Bronchial epithelial cell (primary cell): ENCODE data around the gene RAB10. TPM values are rescaled to one million over a fixed set of nuclear protein-coding genes. Genes with fewer than 3 reads are reported as not detected.

Experiments
- DNase-seq: peaks from one replicate; pipeline ENCODE4 v3.0.0-alpha.2; 2010; ENCODE audit warnings: low read depth
- FAIRE-seq: peaks from 2 replicates; lab custom pipeline; 2011; peaks lifted over from hg19 to GRCh38; lab: Jason Lieb, UNC
- H3K27me3 ChIP-seq: 2 replicates; pipeline ENCODE4 v1.5.1; 2011; ENCODE audit warnings: low read length; ENCODE audit not compliant: control insufficient read depth, insufficient read depth
- H3K36me3 ChIP-seq: 2 replicates; pipeline ENCODE4 v1.5.1; 2011; ENCODE audit warnings: low read length; ENCODE audit not compliant: control insufficient read depth, insufficient read depth
- H3K4me3 ChIP-seq: 2 replicates; pipeline ENCODE4 v1.5.1; 2011; ENCODE audit warnings: mild to moderate bottlenecking, low read depth, low read length, control low read depth
- CTCF ChIP-seq: IDR thresholded peaks from 2 replicates; pipeline ENCODE4 v1.5.1; 2011; ENCODE audit warnings: mild to moderate bottlenecking, moderate library complexity, low read length, control low read depth, inconsistent platforms; ENCODE audit not compliant: insufficient read depth, severe bottlenecking
- total RNA-seq: library from RNA; depleted of rRNA; stranded (reverse); fragments of >200 nt; gene quantifications from 2 replicates; pipeline ENCODE4 v1.2.1, GENCODE V29; 2014

RAB10 gene
- total RNA-seq, 1 donor from 2014 or later: 308 TPM

- FAIRE-seq (no peak), DNase-seq (no peak)
- TF ChIP-seq CTCF: no peak
- peaks cover 9% of the 10 kb centered on the region for H3K27me3 ChIP-seq
- H3K4me3 ChIP-seq: no peak overlapping the region
- no peaks in the 10 kb centered on the region for H3K36me3 ChIP-seq
Measured at GRCh38 chr2:26178246-26178645, 144.4 kb downstream of the RAB10 start.

- Histone ChIP-seq H3K36me3 (no peaks in the 10 kb centered on the region), H3K4me3 (peak overlapping the region; percentile 33), H3K27me3 (peaks cover 5% of the 10 kb centered on the region)
- TF ChIP-seq CTCF: no peak
- FAIRE-seq: no peak
- DNase-seq: no peak
Measured at GRCh38 chr2:26178746-26179436, 145.0 kb downstream of the RAB10 start.

- no peak for TF ChIP-seq CTCF
- H3K36me3 ChIP-seq: no peaks in the 10 kb centered on the region
- no peaks in the 10 kb centered on the region for H3K27me3 ChIP-seq
- no peak overlapping the region for H3K4me3 ChIP-seq
- DNase-seq (no peak), FAIRE-seq (no peak)
Measured at GRCh38 chr2:26179446-26179913, 145.6 kb downstream of the RAB10 start.

GRCh38 chr2:26182441-26182840 lies 148.6 kb downstream of the RAB10 start:
- FAIRE-seq: no peak
- DNase-seq: no peak
- H3K36me3 ChIP-seq: no peaks in the 10 kb centered on the region
- H3K27me3 ChIP-seq: no peaks in the 10 kb centered on the region
- TF ChIP-seq CTCF: no peak
- H3K4me3 ChIP-seq: no peak overlapping the region

- DNase-seq (no peak), FAIRE-seq (no peak)
- TF ChIP-seq CTCF: no peak
- Histone ChIP-seq H3K4me3 (no peak overlapping the region), H3K27me3 (no peaks in the 10 kb centered on the region), H3K36me3 (no peaks in the 10 kb centered on the region)
Measured at GRCh38 chr2:26182887-26183630, 149.2 kb downstream of the RAB10 start.
